Activated CD8-positive, alpha-beta memory T cell treated with anti-CD3 and anti-CD28 coated beads, Interleukin-2, amount 50 U/mL, for 4 hours (primary cell): ENCODE data around the gene CLEC2D.
"Not testable (repeated sequence)": the region's sequence is repeated elsewhere in the genome, so short reads cannot be mapped to it uniquely, and the experiment has no call there.

Experiments
- DNase-seq: peaks from one replicate; pipeline ENCODE4 v3.0.0-alpha.2; 2020

CLEC2D gene

DNA sequence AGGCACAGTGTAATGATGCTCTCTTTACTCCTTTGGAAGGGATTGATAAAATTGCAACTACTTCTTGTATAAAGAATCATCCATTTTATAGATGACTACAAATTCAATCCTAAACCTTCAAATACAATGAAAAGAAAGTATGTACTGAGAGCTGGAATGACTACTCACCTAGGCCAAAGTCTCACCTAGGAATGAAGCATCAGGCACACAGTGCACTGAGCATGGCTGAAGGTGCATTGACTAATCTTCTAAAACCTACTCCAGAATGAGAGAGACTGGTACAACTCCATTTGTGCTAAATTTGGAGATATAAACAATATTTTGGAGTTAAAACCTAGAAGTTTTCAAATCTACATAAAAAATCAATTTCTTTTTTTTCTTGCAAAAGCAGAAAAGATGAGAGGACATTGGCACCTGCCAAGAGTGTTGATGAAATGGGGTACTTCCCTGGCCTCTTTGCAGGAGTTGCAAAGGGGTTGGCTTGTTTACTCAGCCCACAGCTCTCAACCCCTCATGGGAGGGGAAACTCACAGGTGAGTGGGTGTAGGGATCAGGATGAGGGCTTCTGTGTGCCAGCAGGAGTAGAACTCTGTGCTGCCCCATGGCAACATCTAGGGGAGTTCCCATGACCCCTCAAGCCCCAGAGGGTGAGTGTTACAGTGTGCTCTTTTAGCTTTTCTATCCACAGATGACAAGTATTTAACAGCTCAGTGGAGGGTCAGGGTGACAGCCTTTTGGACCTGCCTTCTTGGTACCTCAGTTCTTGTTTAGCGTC, 32.1 kb downstream of the CLEC2D start:
- no peak for DNase-seq

- DNase-seq = peak; percentile 46
These were observed 32.7 kb downstream of the CLEC2D start for GRCh38 chr12:9702255-9702654.

GRCh38 chr12:9704561-9704960, 35.0 kb downstream of the CLEC2D start:
- DNase-seq = not testable (repeated sequence)

DNA sequence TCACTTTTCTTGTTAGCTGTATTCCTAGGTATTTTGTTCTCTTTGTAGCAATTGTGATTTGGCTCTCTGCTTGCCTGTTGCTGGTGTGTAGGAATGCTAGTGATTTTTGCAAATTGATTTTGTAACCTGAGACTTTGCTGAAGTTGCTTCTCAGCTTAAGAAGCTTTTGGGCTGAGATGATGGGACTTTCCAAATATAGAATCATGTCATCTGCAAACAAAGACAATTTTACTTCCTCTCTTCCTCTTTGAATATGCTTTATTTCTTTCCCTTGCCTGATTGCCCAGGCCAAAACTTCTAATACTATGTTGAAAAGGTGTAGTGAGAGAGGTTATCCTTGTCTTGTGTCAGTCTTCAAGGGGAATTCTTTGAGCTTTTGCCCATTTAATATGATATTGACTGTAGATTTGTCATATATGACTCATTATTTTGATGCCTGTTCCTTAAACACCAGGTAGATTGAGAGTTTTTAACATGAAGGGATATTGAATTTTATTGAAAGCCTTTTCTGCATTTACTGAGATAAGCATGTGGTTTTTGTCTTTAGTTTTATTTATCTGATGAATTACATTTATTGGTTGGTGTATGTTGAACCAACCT, 36.7 kb downstream of the CLEC2D start:
- no peak for DNase-seq

- DNase-seq = no peak
These were observed 37.8 kb downstream of the CLEC2D start for GRCh38 chr12:9707356-9707755.

DNA sequence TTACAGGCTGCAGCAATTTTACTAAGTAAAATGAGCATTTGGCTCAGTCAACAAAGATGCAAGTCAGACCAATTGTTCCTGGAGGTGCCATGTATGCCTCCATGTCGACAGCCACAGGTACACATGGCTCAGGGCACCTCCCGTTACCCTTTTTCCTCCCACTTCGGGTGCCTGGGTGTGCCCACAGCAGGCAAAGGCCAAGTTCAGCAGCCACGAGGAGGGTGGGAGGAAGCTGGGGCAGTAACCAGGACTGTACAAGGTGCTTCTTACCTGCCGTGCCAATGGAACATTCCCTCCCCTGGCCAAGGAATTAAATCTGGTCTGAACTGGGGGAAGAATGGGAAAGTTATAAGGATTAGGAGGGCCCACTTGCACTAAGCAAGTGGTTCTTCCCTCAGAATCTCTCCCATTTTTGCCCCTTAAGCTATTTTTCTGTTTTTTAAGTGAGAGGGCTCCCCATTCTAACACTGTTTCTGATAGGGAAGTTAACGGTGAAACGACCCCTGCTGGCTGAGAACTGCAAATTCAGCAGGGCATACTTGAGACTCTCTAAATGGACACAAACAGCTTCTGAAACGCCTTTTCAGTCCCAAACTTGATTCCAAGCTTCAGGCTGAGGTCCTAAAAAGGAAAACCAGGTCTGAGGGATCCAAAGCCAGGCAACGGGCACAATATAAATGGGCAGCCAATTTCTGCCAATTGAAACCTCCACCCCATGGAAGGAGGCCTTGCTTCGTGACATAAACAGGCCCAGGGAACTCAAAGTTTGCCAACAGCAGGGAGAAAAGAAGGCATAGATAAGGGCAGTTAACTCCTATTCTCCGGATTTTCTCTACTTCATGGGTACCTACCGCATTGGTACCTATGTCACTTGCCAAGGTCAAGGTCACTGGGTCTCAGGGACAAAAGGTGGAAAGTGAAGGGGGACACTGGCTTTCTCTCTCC, 38.6 kb downstream of the CLEC2D start:
- DNase-seq = peak; percentile 69

DNA sequence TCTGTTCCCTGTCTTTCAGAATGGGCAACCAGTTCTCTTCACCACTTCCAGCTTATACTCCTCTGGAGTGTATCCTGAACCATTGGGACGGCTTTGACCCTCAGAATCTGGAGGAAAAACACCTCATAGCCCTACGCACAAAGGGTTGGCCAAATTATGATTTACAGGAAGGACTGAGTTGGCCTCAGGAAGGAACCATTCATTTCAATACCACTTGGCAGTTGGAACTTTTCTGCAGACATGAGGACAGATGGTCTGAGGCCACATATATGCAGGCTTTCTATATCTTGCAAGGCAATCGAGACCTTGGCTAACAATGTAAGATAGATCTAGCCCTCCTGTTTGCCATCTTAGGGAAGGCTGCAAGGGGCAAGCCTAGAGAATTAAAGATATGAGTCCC, 39.3 kb downstream of the CLEC2D start:
- no peak for DNase-seq

DNA sequence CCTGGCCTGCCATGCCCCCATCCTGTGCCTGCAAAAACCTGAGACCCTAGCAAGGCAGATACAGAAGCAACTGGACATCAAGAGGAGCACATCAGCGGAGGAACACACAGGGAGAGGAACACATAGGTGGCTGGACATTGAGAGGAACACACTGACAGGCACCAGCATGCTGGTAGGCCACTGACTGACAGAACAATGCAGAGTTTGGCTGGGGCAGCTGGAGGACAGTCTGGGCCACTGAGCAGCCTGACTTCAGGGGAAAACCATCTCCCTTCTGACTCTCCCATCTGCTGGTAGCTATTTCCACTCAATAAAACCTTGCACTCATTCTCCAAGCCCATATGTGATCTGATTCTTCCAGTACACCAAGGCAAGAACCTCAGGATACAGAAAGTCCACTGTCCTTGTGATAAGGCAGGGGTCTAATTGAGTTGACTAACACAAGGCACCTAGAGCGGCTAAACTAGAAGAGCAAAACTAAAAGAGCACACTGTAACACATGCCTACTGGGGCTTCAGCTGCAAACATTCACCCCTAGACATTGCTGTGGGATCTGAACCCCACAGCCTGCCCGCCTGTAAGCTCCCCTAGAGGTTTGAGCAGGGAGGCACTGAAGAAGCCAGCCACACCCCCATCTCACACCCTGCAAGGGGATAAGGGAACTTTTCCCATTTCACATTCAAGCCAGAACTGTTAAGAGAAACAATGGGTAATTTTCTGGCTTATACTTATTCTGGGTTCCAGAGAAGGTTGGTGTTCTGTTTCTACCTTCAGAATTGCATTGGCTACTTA, 41.3 kb downstream of the CLEC2D start:
- DNase-seq = no peak

- DNase-seq = no peak
These were observed 42.2 kb downstream of the CLEC2D start for GRCh38 chr12:9711664-9712063.

DNA sequence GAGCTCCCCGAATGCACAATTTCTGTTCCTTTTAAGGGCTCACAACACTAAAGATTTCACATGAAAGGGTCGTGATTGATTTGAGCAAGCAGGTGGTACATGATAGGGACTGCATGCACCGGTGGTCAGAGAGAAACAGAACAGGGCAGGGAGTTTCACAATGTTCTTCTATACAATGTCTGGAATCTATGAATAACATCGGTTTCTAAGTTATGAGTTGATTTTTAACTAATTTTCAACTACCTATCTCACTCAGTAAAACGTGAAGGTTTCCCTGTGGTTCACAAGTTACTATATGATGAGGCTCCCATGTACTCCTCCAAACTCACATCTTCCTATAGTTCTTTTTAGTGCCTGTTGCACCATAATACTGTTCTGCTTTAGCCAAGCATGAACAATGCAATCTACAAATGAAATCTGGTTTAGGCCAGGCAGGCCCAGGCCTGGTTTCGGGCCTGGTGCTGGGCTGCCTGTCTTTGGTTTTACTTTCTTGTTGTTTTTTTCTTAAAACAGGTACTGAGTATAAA, 43.6 kb downstream of the CLEC2D start:
- not testable (repeated sequence) for DNase-seq

- no peak for DNase-seq
These were observed 47.8 kb downstream of the CLEC2D start for GRCh38 chr12:9717070-9717925.

DNA sequence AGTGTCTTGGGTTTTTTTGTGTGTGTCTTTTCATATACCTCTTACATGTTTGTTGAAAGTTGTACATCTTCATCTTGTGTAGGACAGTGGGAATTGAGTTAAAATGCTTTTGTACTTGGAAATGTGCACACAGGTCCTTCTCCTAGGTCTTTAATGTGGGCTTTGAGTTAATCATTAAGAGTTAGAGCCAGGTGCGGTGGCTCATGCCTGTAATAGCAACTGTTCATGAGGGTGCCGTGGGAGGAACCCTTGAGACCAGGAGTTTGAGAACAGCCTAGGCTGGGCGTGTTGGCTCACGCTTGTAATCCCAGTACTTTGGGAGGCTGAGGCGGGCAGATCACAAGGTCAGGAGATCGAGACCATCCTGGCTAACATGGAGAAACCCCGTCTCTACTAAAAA, 49.5 kb downstream of the CLEC2D start:
- DNase-seq = no peak

DNA sequence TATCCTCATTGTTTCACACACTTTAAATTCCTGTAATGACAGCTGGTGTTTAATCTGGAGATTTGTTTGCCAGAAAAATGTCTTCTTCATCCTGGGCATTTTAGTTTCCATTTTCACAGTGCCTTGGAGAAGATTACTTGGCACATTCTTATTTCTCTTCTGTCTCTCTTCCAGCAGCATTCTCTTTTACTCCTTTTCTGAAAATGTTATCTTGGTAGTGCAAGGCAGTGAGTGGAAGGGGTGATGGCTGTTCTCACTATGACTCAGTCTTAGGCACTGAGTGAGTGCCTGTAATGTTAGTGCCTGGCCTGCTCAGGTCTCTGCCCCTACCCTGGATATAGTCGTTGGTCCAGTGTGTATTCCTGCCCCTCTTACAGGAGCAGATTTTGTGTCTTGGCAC, 50.3 kb downstream of the CLEC2D start:
- DNase-seq = no peak

GRCh38 chr12:9721394-9722092, 52.0 kb downstream of the CLEC2D start:
- DNase-seq = no peak

GRCh38 chr12:9724023-9724422, 54.5 kb downstream of the CLEC2D start:
- DNase-seq = no peak

- no peak for DNase-seq
These were observed 55.8 kb downstream of the CLEC2D start for GRCh38 chr12:9725213-9725870.

DNA sequence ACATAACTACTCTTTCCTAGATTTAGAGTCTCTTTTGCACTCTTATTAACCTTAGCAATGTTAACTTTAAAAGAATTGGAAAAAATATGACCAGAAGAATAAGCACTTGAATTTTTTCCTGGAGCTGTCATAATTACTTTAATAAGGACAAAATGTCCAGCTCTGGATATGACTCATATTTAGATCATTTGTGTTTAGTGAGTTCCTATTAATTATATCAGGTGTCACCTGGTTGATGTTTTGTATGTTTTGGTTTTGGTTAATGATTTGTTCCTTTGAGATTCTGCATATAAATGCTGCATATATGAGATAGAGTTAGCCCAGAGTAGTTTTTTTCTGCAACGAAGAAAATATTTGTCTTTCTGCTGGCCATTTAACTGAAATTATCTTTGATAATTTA, 58.3 kb downstream of the CLEC2D start:
- no peak for DNase-seq

GRCh38 chr12:9729082-9729481, 59.6 kb downstream of the CLEC2D start:
- DNase-seq = no peak

DNA sequence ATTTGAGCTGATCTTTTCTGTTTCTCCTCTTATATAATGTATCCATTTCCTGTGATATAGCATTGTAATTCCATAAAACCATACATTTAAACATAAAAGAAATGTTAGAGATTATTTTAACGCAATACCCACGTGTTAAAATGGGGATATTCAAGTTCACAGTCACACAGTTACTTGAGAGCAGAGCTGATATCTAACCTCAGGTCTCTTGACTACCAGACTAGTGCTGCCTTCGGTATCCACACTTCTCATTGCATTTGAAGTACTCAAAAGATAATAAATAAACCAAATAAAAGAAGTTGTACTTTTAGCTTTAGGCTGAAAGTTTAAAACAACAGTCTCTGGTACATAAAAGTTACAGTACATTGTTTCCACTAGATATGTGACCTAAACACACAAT, 60.5 kb downstream of the CLEC2D start:
- no peak for DNase-seq

DNA sequence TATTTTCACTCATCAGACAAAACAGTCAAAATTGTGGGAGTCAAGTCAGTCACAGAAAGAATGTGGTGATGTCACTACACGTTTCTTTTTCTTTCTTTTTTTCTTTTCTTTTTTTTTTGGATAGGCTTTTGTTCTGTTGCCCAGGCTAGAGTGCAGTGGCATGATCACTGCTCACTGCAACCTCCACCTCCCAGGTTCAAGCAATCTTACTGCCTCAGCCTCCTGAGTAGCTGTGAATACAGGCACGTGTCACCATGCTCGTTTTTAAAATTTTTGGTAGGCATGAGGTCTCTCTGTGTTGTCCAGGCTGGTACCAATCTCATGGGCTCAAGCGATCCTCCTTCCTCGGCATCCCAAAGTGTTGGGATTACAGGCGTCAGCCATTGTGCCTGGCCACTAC, 61.1 kb downstream of the CLEC2D start:
- no peak for DNase-seq
